ACC112 (cell line): ENCODE results near the gene RBKS.

Source experiments
- H2AFZ ChIP-seq: fragments of 200-600 bp; sonication (generic); one replicate; pipeline ENCODE4 v1.6.0; 2017; ENCODE audit warnings: antibody characterized with exemption, low read length; ENCODE audit not compliant: unreplicated experiment
- H3K27ac ChIP-seq: fragments of 200-600 bp; sonication (generic); 2 replicates; pipeline ENCODE4 v1.5.1; 2014; ENCODE audit warnings: low read depth, mild to moderate bottlenecking, antibody characterized with exemption, low read length, moderate library complexity
- H3K27me3 ChIP-seq: fragments of 200-600 bp; sonication (generic); 2 replicates; pipeline ENCODE4 v1.6.1; 2014; ENCODE audit warnings: mild to moderate bottlenecking, antibody characterized with exemption, low read length, moderate library complexity, mixed read lengths; ENCODE audit not compliant: insufficient read depth
- H3K36me3 ChIP-seq: fragments of 200-600 bp; sonication (generic); 2 replicates; pipeline ENCODE4 v1.6.1; 2016; ENCODE audit warnings: mild to moderate bottlenecking, antibody characterized with exemption, low read length, moderate library complexity, mixed read lengths; ENCODE audit not compliant: insufficient read depth
- H3K4me1 ChIP-seq: fragments of 200-600 bp; sonication (generic); one replicate; pipeline ENCODE4 v1.6.1; 2016; ENCODE audit warnings: low read length, mixed read lengths; ENCODE audit not compliant: insufficient read depth, unreplicated experiment, control insufficient read depth
- H3K4me3 ChIP-seq: fragments of 200-600 bp; sonication (generic); 2 replicates; pipeline ENCODE4 v1.5.1; 2014; ENCODE audit warnings: mild to moderate bottlenecking, low read depth, low read length
- H3K79me2 ChIP-seq: fragments of 200-600 bp; sonication (generic); one replicate; pipeline ENCODE4 v1.6.0; 2016; ENCODE audit warnings: low read length; ENCODE audit not compliant: control insufficient read depth, unreplicated experiment, insufficient read depth

RBKS gene

GRCh38 chr2:27906074-27906473 is 15.9 kb upstream of the RBKS start:
- Histone ChIP-seq H3K4me3 (no peak overlapping the region), H2AFZ (no peak overlapping the region), H3K27me3 (no peaks in the 10 kb centered on the region), H3K79me2 (peaks cover 7% of the 10 kb centered on the region), H3K36me3 (0 out of 2 replicates have a peak, but pooled peaks cover 4% of the 10 kb centered on the region), H3K27ac (no peak overlapping the region), H3K4me1 (peaks cover 24% of the 10 kb centered on the region)

DNA sequence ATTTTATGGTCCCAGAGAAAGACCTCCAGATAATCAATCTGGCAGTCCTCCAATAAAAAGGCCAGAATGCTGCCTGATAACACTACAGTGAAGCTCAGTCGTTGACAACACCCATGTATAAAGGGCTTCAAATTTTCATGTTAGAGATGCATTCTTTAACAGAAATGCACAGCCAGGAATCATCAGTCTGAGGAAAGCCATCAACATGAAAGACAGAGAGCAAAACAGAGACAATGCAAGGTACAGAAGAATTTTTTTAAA is 14.1 kb upstream of the RBKS start:
- H2AFZ ChIP-seq: no peak overlapping the region
- peaks cover 25% of the 10 kb centered on the region for H3K4me1 ChIP-seq
- peaks cover 4% of the 10 kb centered on the region for H3K79me2 ChIP-seq
- H3K36me3 ChIP-seq: 0 out of 2 replicates have a peak, but pooled peaks cover 4% of the 10 kb centered on the region
- no peak overlapping the region for H3K4me3 ChIP-seq
- H3K27me3 ChIP-seq: no peaks in the 10 kb centered on the region
- H3K27ac ChIP-seq: no peak overlapping the region

GRCh38 chr2:27903649-27904404 is 13.6 kb upstream of the RBKS start:
- peaks cover 4% of the 10 kb centered on the region for H3K79me2 ChIP-seq
- no peaks in the 10 kb centered on the region for H3K27me3 ChIP-seq
- no peak overlapping the region for H3K4me3 ChIP-seq
- H2AFZ ChIP-seq: no peak overlapping the region
- no peak overlapping the region; the same call in 1 of the 2 replicates for H3K27ac ChIP-seq
- 0 out of 2 replicates have a peak, but pooled peaks cover 4% of the 10 kb centered on the region for H3K36me3 ChIP-seq
- peaks cover 25% of the 10 kb centered on the region for H3K4me1 ChIP-seq

- peaks cover 9% of the 10 kb centered on the region; the same call in 1 of the 2 replicates for H3K36me3 ChIP-seq
- H3K4me3 ChIP-seq: no peak overlapping the region
- H3K79me2 ChIP-seq: peaks cover 4% of the 10 kb centered on the region
- H2AFZ ChIP-seq: no peak overlapping the region
- no peak overlapping the region; the same call in 1 of the 2 replicates for H3K27ac ChIP-seq
- H3K27me3 ChIP-seq: no peaks in the 10 kb centered on the region
- peaks cover 25% of the 10 kb centered on the region for H3K4me1 ChIP-seq
Measured at GRCh38 chr2:27903018-27903417, 12.8 kb upstream of the RBKS start.

DNA sequence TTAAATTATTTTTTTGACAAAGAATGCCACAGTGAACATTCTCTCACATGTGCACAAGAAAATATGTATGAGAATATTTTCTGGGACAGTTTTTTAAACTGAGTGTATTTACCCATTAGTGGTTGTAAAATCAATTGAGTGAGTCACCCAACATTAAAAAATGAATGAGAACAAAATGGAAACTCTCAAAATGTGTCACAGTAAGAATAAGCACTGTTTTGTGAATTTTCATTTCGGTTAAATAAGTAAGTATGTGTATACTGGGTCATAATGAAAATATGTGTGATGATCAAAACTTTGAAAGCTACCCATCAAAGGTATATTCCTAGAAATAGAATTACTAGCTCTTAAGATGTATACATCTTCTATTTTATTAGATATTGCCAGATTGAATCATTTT is 11.9 kb upstream of the RBKS start:
- Histone ChIP-seq H3K27me3 (no peaks in the 10 kb centered on the region), H3K27ac (peak overlapping the region; percentile 19; the same call in 1 of the 2 replicates), H3K4me1 (peaks cover 25% of the 10 kb centered on the region)

DNA sequence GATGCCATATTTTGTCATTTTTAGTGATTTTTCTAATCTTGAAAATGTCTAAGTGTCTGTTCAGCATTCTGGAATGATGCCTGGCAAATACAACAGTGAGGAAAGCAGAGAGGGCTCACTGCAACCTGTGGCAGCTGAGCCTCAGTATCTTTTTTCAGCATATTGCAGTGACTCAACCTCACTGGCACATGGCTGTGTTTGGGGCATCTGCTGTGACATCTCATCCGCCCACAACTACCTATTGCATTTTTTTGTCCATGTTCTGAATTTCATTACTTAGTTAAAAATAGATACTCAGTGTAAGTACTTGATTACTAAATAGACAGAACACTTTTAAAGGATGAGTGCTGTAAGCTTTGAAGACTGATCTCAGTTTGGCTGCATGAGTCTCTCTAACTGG is 11.0 kb upstream of the RBKS start:
- H3K27me3 ChIP-seq: no peaks in the 10 kb centered on the region
- H2AFZ ChIP-seq: no peak overlapping the region
- H3K79me2 ChIP-seq: peaks cover 4% of the 10 kb centered on the region
- no peak overlapping the region for H3K4me3 ChIP-seq
- peaks cover 25% of the 10 kb centered on the region for H3K4me1 ChIP-seq
- peaks cover 20% of the 10 kb centered on the region for H3K36me3 ChIP-seq
- peak overlapping the region; percentile 19; the same call in 1 of the 2 replicates for H3K27ac ChIP-seq

More for the DNA sequence above, 11.9 kb upstream of the RBKS start:
- H2AFZ ChIP-seq: no peak overlapping the region
- H3K79me2 ChIP-seq: peaks cover 4% of the 10 kb centered on the region
- H3K4me3 ChIP-seq: no peak overlapping the region
- peaks cover 13% of the 10 kb centered on the region; the same call in 1 of the 2 replicates for H3K36me3 ChIP-seq

GRCh38 chr2:27897717-27898116 is 7.5 kb upstream of the RBKS start:
- Histone ChIP-seq H3K4me3 (no peak overlapping the region), H2AFZ (no peak overlapping the region), H3K27ac (no peak overlapping the region), H3K27me3 (no peaks in the 10 kb centered on the region), H3K4me1 (peaks cover 13% of the 10 kb centered on the region), H3K79me2 (peaks cover 9% of the 10 kb centered on the region), H3K36me3 (peaks cover 24% of the 10 kb centered on the region)

- Histone ChIP-seq H3K36me3 (peaks cover 19% of the 10 kb centered on the region), H2AFZ (no peak overlapping the region), H3K27me3 (no peaks in the 10 kb centered on the region), H3K27ac (no peak overlapping the region), H3K79me2 (peaks cover 34% of the 10 kb centered on the region), H3K4me3 (no peak overlapping the region), H3K4me1 (peaks cover 25% of the 10 kb centered on the region)
Measured at GRCh38 chr2:27893006-27893405, 2.8 kb upstream of the RBKS start.

- H3K36me3 ChIP-seq: peaks cover 12% of the 10 kb centered on the region; the same call in 1 of the 2 replicates
- H3K27ac ChIP-seq: peak overlapping the region; percentile 97
- H3K4me1 ChIP-seq: peaks cover 25% of the 10 kb centered on the region
- peaks cover 34% of the 10 kb centered on the region for H3K79me2 ChIP-seq
- no peaks in the 10 kb centered on the region for H3K27me3 ChIP-seq
- no peak overlapping the region for H2AFZ ChIP-seq
- peak overlapping the region; percentile 87 for H3K4me3 ChIP-seq
Measured at GRCh38 chr2:27891673-27892105, 1.5 kb upstream of the RBKS start.

GRCh38 chr2:27890924-27891672 is 911 bp upstream of the RBKS start:
- peak overlapping the region; percentile 66 for H2AFZ ChIP-seq
- H3K36me3 ChIP-seq: peaks cover 6% of the 10 kb centered on the region; the same call in 1 of the 2 replicates
- H3K4me1 ChIP-seq: peaks cover 28% of the 10 kb centered on the region

More at GRCh38 chr2:27890924-27891672, 911 bp upstream of the RBKS start:
- no peaks in the 10 kb centered on the region for H3K27me3 ChIP-seq
- H3K79me2 ChIP-seq: peaks cover 34% of the 10 kb centered on the region
- peak overlapping the region; percentile 87 for H3K4me3 ChIP-seq
- peak overlapping the region; percentile 97 for H3K27ac ChIP-seq
